GM19043 (cell line): ENCODE measurements around the gene PPARG.

ENCODE experiments used
- ATAC-seq: cut with Tn5 transposase; IDR thresholded peaks from one replicate; pipeline ENCODE4 v1.9.1; 2021; ENCODE audit warnings: low read depth; ENCODE audit not compliant: unreplicated experiment

Gene PPARG

GRCh38 chr3:12401208-12401607 is 112.3 kb downstream of the PPARG start:
- ATAC-seq = no peak

GRCh38 chr3:12405432-12406272 is 116.8 kb downstream of the PPARG start:
- ATAC-seq = no peak

- ATAC-seq = no peak
These were observed 120.3 kb downstream of the PPARG start for GRCh38 chr3:12408984-12409683.

GRCh38 chr3:12409684-12410596 is 121.1 kb downstream of the PPARG start:
- ATAC-seq = no peak

GRCh38 chr3:12413721-12414255 is 124.9 kb downstream of the PPARG start:
- no peak for ATAC-seq

- ATAC-seq = no peak
These were observed 126.3 kb downstream of the PPARG start for GRCh38 chr3:12415014-12415680.

- no peak for ATAC-seq
These were observed 127.9 kb downstream of the PPARG start for GRCh38 chr3:12416731-12417130.

GRCh38 chr3:12420393-12420792 is 131.5 kb downstream of the PPARG start:
- ATAC-seq = no peak

- ATAC-seq = no peak
These were observed 132.3 kb downstream of the PPARG start for GRCh38 chr3:12421132-12421531.

GRCh38 chr3:12423131-12423530 is 134.3 kb downstream of the PPARG start:
- ATAC-seq = no peak

- no peak for ATAC-seq
These were observed 135.2 kb downstream of the PPARG start for GRCh38 chr3:12423918-12424630.

- no peak for ATAC-seq
These were observed 135.9 kb downstream of the PPARG start for GRCh38 chr3:12424635-12425319.

- no peak for ATAC-seq
These were observed 137.1 kb downstream of the PPARG start for GRCh38 chr3:12425850-12426579.

- ATAC-seq = no peak
These were observed 138.7 kb downstream of the PPARG start for GRCh38 chr3:12427551-12427950.

- ATAC-seq = no peak
These were observed 139.3 kb downstream of the PPARG start for GRCh38 chr3:12428126-12428525.

GRCh38 chr3:12430086-12430485 is 141.2 kb downstream of the PPARG start:
- ATAC-seq = no peak

GRCh38 chr3:12433823-12434222 is 145.0 kb downstream of the PPARG start:
- no peak for ATAC-seq

- ATAC-seq = no peak
These were observed 147.8 kb downstream of the PPARG start for GRCh38 chr3:12436514-12437220.
